IMR-90 (cell line): ENCODE results near the gene PPDPF. TPM values are rescaled to one million over a fixed set of nuclear protein-coding genes. Genes with fewer than 3 reads are reported as not detected.

Source experiments
- ATAC-seq: fragments of 200-7000 bp; cut with Tn5 transposase; 2 replicates; pipeline ENCODE4 v1.9.1; 2020; ENCODE audit warnings: low read depth, mild to moderate bottlenecking, moderate library complexity
- BruUV-seq: library from RNA; stranded (reverse); fragments of 400-500 nt; replicated peaks from 2 replicates; lab custom pipeline; 2021; lab: Mats Ljungman, UMichigan
- CTCF ChIA-PET: fragments of 300-600 bp; formaldehyde crosslinking; extraction: SDS; loops from one replicate; lab custom pipeline; 2021; ENCODE audit warnings: antibody characterized with exemption; lab: Yijun Ruan, JAX
- POLR2A ChIA-PET: fragments of 300-600 bp; sonication (Branson Sonifier 250); formaldehyde crosslinking; loops from one replicate; lab custom pipeline; 2022; ENCODE audit warnings: antibody characterized with exemption; ENCODE audit not compliant: unreplicated experiment; lab: Charles Lee
- DNase-seq: peaks from one replicate; pipeline ENCODE4 v3.0.0; 2013
- H2AFZ ChIP-seq: replicated peaks from 2 replicates; pipeline ENCODE3; 2013; ENCODE audit warnings: low read length, mild to moderate bottlenecking; ENCODE audit not compliant: poor library complexity
- H2AK5ac ChIP-seq: 2 replicates; pipeline ENCODE4 v1.6.1; 2013; ENCODE audit warnings: low read depth, low read length, inconsistent platforms
- H2AK9ac ChIP-seq: replicated peaks from 2 replicates; pipeline ENCODE3; 2013; ENCODE audit warnings: mild to moderate bottlenecking, low read depth, low read length, moderate library complexity; ENCODE audit not compliant: poor library complexity
- H2BK120ac ChIP-seq: 2 replicates; pipeline ENCODE4 v1.6.1; 2013; ENCODE audit warnings: low read depth, low read length, inconsistent platforms
- H2BK15ac ChIP-seq: 3 replicates; pipeline ENCODE4 v1.6.1; 2013; ENCODE audit warnings: low read depth, low read length, inconsistent platforms
- H2BK20ac ChIP-seq: 2 replicates; pipeline ENCODE4 v1.6.1; 2013; ENCODE audit warnings: low read depth, mild to moderate bottlenecking, inconsistent platforms, low read length, moderate library complexity
- H2BK5ac ChIP-seq: 2 replicates; pipeline ENCODE4 v1.6.1; 2013; ENCODE audit warnings: mild to moderate bottlenecking, low read depth, low read length, inconsistent platforms; ENCODE audit not compliant: poor library complexity, severe bottlenecking
- H3K14ac ChIP-seq: replicated peaks from 2 replicates; pipeline ENCODE4 v1.6.1; 2013; ENCODE audit warnings: low read depth, low read length, inconsistent platforms
- H3K18ac ChIP-seq: 2 replicates; pipeline ENCODE4 v1.6.1; 2013; ENCODE audit warnings: low read depth, low read length, control low read depth
- H3K23ac ChIP-seq: 2 replicates; pipeline ENCODE4 v1.6.1; 2013; ENCODE audit warnings: low read depth, low read length, inconsistent platforms
- H3K27ac ChIP-seq: 2 replicates; pipeline ENCODE4 v1.5.1; 2013; ENCODE audit warnings: mild to moderate bottlenecking, control low read depth, low read length; ENCODE audit not compliant: insufficient read depth
- H3K27me3 ChIP-seq: 2 replicates; pipeline ENCODE4 v1.6.1; 2013; ENCODE audit warnings: low read length; ENCODE audit not compliant: control insufficient read depth, insufficient read depth
- H3K36me3 ChIP-seq: 2 replicates; pipeline ENCODE4 v1.6.1; 2013; ENCODE audit warnings: low read length, mixed read lengths; ENCODE audit not compliant: control insufficient read depth, insufficient read depth
- H3K4ac ChIP-seq: 2 replicates; pipeline ENCODE4 v1.6.1; 2013; ENCODE audit warnings: low read depth, low read length, inconsistent platforms
- H3K4me1 ChIP-seq: 2 replicates; pipeline ENCODE4 v1.6.1; 2013; ENCODE audit warnings: low read length, mixed read lengths; ENCODE audit not compliant: control insufficient read depth, insufficient read depth
- H3K4me2 ChIP-seq: 2 replicates; pipeline ENCODE4 v1.6.1; 2013; ENCODE audit warnings: low read depth, mild to moderate bottlenecking, control low read depth, low read length, moderate library complexity
- H3K4me3 ChIP-seq: 2 replicates; pipeline ENCODE4 v1.5.1; 2013; ENCODE audit warnings: low read depth, mild to moderate bottlenecking, control low read depth, low read length, moderate library complexity; ENCODE audit not compliant: insufficient read depth
- H3K56ac ChIP-seq: 2 replicates; pipeline ENCODE4 v1.6.1; 2013; ENCODE audit warnings: low read length, inconsistent platforms; ENCODE audit not compliant: insufficient read depth; ENCODE audit errors: extremely low read depth
- H3K79me1 ChIP-seq, 2 experiments: 2 replicates each; pipeline ENCODE4 v1.6.1; 2013; ENCODE audit warnings: low read length in 2 of 2, inconsistent platforms in 1 of 2, low read depth in 1 of 2
- H3K9ac ChIP-seq: 2 replicates; pipeline ENCODE4 v1.6.1; 2013; ENCODE audit warnings: low read depth, low read length, control low read depth
- H3K9me1 ChIP-seq: 2 replicates; pipeline ENCODE4 v1.6.1; 2013; ENCODE audit warnings: low read length, inconsistent platforms; ENCODE audit not compliant: insufficient read depth
- H3K9me3 ChIP-seq: 2 replicates; pipeline ENCODE4 v1.6.1; 2013; ENCODE audit warnings: low read length; ENCODE audit not compliant: control insufficient read depth, insufficient read depth
- H4K20me1 ChIP-seq: 2 replicates; pipeline ENCODE4 v1.6.1; 2013; ENCODE audit warnings: low read length, inconsistent platforms; ENCODE audit not compliant: insufficient read depth
- H4K5ac ChIP-seq: 2 replicates; pipeline ENCODE4 v1.6.1; 2013; ENCODE audit warnings: mild to moderate bottlenecking, low read depth, low read length, control low read depth
- H4K8ac ChIP-seq, 2 experiments: 2 replicates each; pipeline ENCODE4 v1.6.1; 2013; ENCODE audit warnings: low read depth in 2 of 2, low read length in 2 of 2, control low read depth in 1 of 2, inconsistent platforms in 1 of 2
- H4K91ac ChIP-seq: 2 replicates; pipeline ENCODE4 v1.6.1; 2013; ENCODE audit warnings: low read depth, low read length, inconsistent platforms; ENCODE audit not compliant: insufficient read depth
- CEBPB ChIP-seq: IDR thresholded peaks from 2 replicates; pipeline ENCODE4 v1.6.1; 2012; ENCODE audit warnings: low read depth, low read length, improper control_type of control experiment
- ELK1 ChIP-seq: fragments of 150-350 bp; IDR thresholded peaks from 2 replicates; pipeline ENCODE4 v1.6.1; 2016; ENCODE audit warnings: low read depth, mild to moderate bottlenecking, low read length, moderate library complexity, borderline replicate concordance
- MAZ ChIP-seq: IDR thresholded peaks from 2 replicates; pipeline ENCODE4 v1.6.1; 2012; ENCODE audit warnings: low read depth, mild to moderate bottlenecking, low read length, improper control_type of control experiment, moderate library complexity, borderline replicate concordance
- RCOR1 ChIP-seq: IDR thresholded peaks from 2 replicates; pipeline ENCODE4 v1.6.1; 2012; ENCODE audit warnings: mild to moderate bottlenecking, low read length, improper control_type of control experiment; ENCODE audit not compliant: insufficient replicate concordance
- RFX5 ChIP-seq: IDR thresholded peaks from 2 replicates; pipeline ENCODE4 v1.8.0; 2012; ENCODE audit warnings: low read depth, mild to moderate bottlenecking, low read length, moderate library complexity
- WGBS, 2 experiments: methylation state at CpG; one replicate each; pipeline versions ENCODE4 v1.1.5 to v1.1.7; 2013; ENCODE audit warnings: missing lambda C conversion rate in 2 of 2; ENCODE audit not compliant: insufficient read length in 1 of 2; ENCODE audit errors: extremely low coverage in 2 of 2; 5-methylcytosine and 5-hydroxymethylcytosine counted together
- dilution Hi-C: fragments of 300-500 bp; cut with HindIII; formaldehyde crosslinking; loops from one replicate; pipeline ENCODE4 v1.14.3; 2018; ENCODE audit warnings: low sequenced_read_pairs; ENCODE audit not compliant: unreplicated experiment
- in situ Hi-C: fragments of 300-500 bp; cut with MboI; formaldehyde crosslinking; loops from 3 replicates; pipeline ENCODE4 v1.14.3; 2019; ENCODE audit warnings: low sequenced_read_pairs, inconsistent platforms, mixed read lengths
- intact Hi-C: fragments of 100-400 bp; cut with micrococcal nuclease; formaldehyde crosslinking; loops from 2 replicates; pipeline ENCODE4 v1.10.0; 2022
- polyA plus RNA-seq, 3 experiments: library from polyadenylated mRNA; depleted of rRNA; stranded (reverse); fragments of >200 nt; gene quantifications; 2 replicates each; pipeline ENCODE4 v1.2.3, GENCODE V29; 2012; ENCODE audit warnings: low replicate concordance in 1 of 3
- total RNA-seq: library from RNA; depleted of rRNA; stranded (reverse); fragments of >200 nt; gene quantifications from 2 replicates; pipeline ENCODE4 v1.2.3, GENCODE V29; 2012

The PPDPF gene
- total and polyA plus RNA-seq, 2 of the 4 experiments (the other 2 are of a cell fraction) = 12.9 to 171 TPM

DNA sequence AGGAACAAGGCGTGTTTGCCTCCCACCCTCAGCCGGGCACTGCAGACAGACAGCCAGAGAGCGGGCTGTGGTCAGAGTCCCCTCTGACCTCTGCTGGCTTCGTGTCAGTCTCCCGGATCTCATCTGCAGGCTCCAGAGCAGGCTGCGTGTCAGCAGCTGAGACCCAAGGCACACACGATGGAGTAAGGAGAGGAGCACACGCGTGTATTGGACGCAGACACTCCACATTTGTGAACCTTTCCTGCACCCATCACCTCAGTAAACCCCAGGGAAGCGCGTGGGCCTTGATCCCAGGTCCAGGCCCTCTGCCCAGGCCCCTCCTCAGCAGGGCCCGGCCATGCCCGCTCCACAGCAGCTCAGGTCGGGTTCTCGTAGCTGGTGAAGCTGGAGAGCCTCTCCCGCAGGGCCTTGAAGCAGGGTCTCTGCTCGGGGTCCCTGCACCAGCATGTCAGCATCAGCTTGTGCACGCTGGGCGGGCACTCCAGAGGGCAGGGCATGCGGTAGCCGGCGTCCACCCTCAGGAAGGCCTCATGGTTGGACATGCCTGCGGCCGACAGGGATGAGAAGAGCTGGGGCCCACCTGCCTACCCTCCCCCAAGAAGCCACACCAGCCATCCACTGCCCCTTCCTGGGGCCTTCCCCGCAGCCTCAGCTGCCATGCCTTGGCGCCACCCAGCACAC lies 8.8 kb downstream of the PPDPF start:
- CTCF ChIA-PET = no interaction called here

More for the DNA sequence above, 8.8 kb downstream of the PPDPF start:
- no peaks in the 10 kb centered on the region for H4K20me1 ChIP-seq
- H4K91ac ChIP-seq = no peak overlapping the region
- H2AK5ac ChIP-seq = no peak overlapping the region
- no peak overlapping the region for H2BK120ac ChIP-seq
- H3K14ac ChIP-seq = no peak overlapping the region
- H2AK9ac ChIP-seq = no peak overlapping the region
- no peak overlapping the region for H3K23ac ChIP-seq
- H3K9me1 ChIP-seq = no peaks in the 10 kb centered on the region
- peaks cover 1% of the 10 kb centered on the region; the same call in 1 of the 2 replicates for H3K27me3 ChIP-seq
- no peaks in the 10 kb centered on the region for H3K36me3 ChIP-seq
- dilution Hi-C loops = no loop called here
- no peak overlapping the region for H4K5ac ChIP-seq
- no peaks in the 10 kb centered on the region for H3K4me1 ChIP-seq
- no peak overlapping the region for H3K9ac ChIP-seq
- POLR2A ChIA-PET = no interaction called here
- H3K18ac ChIP-seq = no peak overlapping the region
- no peak overlapping the region for H3K4ac ChIP-seq
- no peak overlapping the region for H3K56ac ChIP-seq
- no peaks in the 10 kb centered on the region for H3K9me3 ChIP-seq
- no peak overlapping the region for H3K4me2 ChIP-seq
- no peak overlapping the region for H2BK20ac ChIP-seq
- no peak overlapping the region for H3K4me3 ChIP-seq
- no peak overlapping the region for H2BK15ac ChIP-seq
- DNase-seq (no peak), ATAC-seq (0 out of 2 replicates have a peak, but pooled peaks have one; percentile 5)
- in situ Hi-C loops = no loop called here
- H4K8ac ChIP-seq = no peak overlapping the region
- 93% methylated on average over 8 of the region's 27 CpGs; no CpG with 5 or more reads in 1 of the 2 experiments for WGBS, 2 experiments
- no peak overlapping the region for H2BK5ac ChIP-seq
- H3K27ac ChIP-seq = no peak overlapping the region
- TF ChIP-seq RFX5 = no peak
- no peak for TF ChIP-seq CEBPB
- no peak for TF ChIP-seq MAZ
- TF ChIP-seq RCOR1 = no peak
- TF ChIP-seq ELK1 = no peak
- H3K79me1 ChIP-seq = no peaks in the 10 kb centered on the region
- intact Hi-C loops = no loop called here
- no TSS peak for BruUV-seq
- no peak overlapping the region for H2AFZ ChIP-seq
